Liver (tissue), 3 donors: ENCODE results near the gene CDC26.

Experiments
- CTCF ChIP-seq: fragments of 150-350 bp; IDR thresholded peaks from 2 replicates; pipeline ENCODE4 v1.5.1; 2017; ENCODE audit warnings: improper control_type of control experiment, low read depth, low read length; ENCODE audit not compliant: missing input control
- GABPA ChIP-seq, 2 donors: IDR thresholded peaks in 1 of 2; conservative IDR thresholded peaks in 1 of 2; 2 replicates each; pipeline ENCODE4 v1.6.1; 2016; ENCODE audit warnings: antibody characterized with exemption in 2 of 2, mild to moderate bottlenecking in 1 of 2, moderate library complexity in 1 of 2
- JUND ChIP-seq, 2 donors: IDR thresholded peaks; 2 replicates each; pipeline ENCODE4 v1.6.1; 2016; ENCODE audit warnings: antibody characterized with exemption in 2 of 2
- RAD21 ChIP-seq, 2 donors: IDR thresholded peaks; 2 replicates each; pipeline ENCODE4 v1.6.1; 2016; ENCODE audit warnings: antibody characterized with exemption in 2 of 2, mild to moderate bottlenecking in 2 of 2
- REST ChIP-seq: IDR thresholded peaks from 2 replicates; pipeline ENCODE4 v1.6.1; 2016; ENCODE audit warnings: antibody characterized with exemption, mild to moderate bottlenecking
- RXRA ChIP-seq, 2 donors: IDR thresholded peaks; 2 replicates each; pipeline ENCODE4 v1.6.1; 2017 to 2018; ENCODE audit warnings: antibody characterized with exemption in 2 of 2, mild to moderate bottlenecking in 1 of 2
- donor health status: healthy.
- donor health status: healthy.

- TF ChIP-seq CTCF (no peak), RAD21 (IDR thresholded peaks at IDR 0.05) (no peak), REST (no peak), JUND (IDR thresholded peaks at IDR 0.05) (no peak), RXRA (IDR thresholded peaks at IDR 0.05) (no peak), GABPA (IDR thresholded peaks at IDR 0.05 in 1 of 2, conservative IDR thresholded peaks at IDR 0.05 in 1 of 2) (no peak)
Measured at GRCh38 chr9:113296796-113297558, 21.6 kb upstream of the CDC26 start.
